Stomach (tissue), 4 donors: ENCODE results near the gene DUSP16.

Source experiments
- POLR2A ChIP-seq, 4 donors: fragments of 450-650 bp; IDR thresholded peaks; one replicate each; pipeline ENCODE4 v1.6.1; 2016; ENCODE audit warnings: antibody characterized with exemption in 4 of 4, control low read depth in 2 of 4, mild to moderate bottlenecking in 1 of 4, moderate library complexity in 1 of 4
- TF ChIP-seq, protein P1 (sequence below), 7 experiments: fragments of 450-650 bp in 4 of 7; fragments of 200-600 bp in 3 of 7; sonication (generic) in 3 of 7; IDR thresholded peaks; one replicate each; pipeline ENCODE4 v1.5.1; 2016 to 2019; ENCODE audit warnings: antibody characterized with exemption in 7 of 7, control low read depth in 2 of 7, mild to moderate bottlenecking in 1 of 7

DNA sequence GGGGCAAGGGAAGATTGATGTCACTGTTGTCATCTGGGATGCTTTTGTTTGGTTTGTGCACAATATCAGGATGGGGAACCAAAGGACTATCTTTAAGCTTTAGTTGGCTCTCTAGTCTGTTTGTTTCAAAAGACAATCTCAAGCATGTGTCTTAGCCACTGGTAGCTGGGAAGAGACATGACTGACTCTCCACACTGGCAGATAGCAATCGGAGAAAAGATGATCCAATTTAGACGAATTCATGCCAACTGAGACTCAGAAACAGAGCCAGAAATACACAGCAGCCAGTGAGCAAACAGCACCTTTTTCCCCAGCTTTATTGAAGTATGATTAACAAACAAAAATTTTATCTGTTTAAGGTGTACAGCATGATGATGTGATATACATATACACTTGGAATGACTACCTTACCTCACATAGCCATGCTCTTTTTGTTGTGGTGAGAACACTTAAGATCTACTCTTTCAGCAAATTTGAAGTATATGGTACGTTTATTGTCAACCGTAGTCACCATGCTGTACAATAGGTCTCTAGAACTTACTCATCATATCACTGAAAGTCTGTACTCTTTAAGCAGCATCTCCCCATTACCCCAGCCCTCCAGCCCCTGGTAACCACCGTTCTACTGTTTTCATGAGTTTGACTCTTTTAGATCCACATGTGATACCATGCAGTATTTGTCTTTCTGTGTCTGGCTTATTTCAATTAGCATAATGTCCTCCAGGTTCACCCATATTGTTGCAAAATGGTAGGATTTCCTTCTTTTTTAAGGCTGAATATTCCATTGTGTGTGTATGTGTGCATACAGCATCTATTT, 50.6 kb downstream of the DUSP16 start:
- TF ChIP-seq, protein P1, sequence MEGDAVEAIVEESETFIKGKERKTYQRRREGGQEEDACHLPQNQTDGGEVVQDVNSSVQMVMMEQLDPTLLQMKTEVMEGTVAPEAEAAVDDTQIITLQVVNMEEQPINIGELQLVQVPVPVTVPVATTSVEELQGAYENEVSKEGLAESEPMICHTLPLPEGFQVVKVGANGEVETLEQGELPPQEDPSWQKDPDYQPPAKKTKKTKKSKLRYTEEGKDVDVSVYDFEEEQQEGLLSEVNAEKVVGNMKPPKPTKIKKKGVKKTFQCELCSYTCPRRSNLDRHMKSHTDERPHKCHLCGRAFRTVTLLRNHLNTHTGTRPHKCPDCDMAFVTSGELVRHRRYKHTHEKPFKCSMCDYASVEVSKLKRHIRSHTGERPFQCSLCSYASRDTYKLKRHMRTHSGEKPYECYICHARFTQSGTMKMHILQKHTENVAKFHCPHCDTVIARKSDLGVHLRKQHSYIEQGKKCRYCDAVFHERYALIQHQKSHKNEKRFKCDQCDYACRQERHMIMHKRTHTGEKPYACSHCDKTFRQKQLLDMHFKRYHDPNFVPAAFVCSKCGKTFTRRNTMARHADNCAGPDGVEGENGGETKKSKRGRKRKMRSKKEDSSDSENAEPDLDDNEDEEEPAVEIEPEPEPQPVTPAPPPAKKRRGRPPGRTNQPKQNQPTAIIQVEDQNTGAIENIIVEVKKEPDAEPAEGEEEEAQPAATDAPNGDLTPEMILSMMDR (IDR thresholded peaks at IDR 0.05), result no peak
- TF ChIP-seq POLR2A (IDR thresholded peaks at IDR 0.05), result no peak
